ENCODE data around the gene PRKCZ. TPM values are rescaled to one million over a fixed set of nuclear protein-coding genes. Genes with fewer than 3 reads are reported as not detected.

PRKCZ gene
- total and polyA plus RNA-seq, 2 of the 4 experiments (the other 2 are of a cell fraction) = 2.0 to 3.5 TPM

GRCh38 chr1:2176615-2177014, 126.4 kb downstream of the PRKCZ start:
- no peak overlapping the region for H4K5ac ChIP-seq (ENCODE audit: low read depth, low read length)
- no peak overlapping the region for H2BK20ac ChIP-seq (ENCODE audit: low read depth, low read length)
- no peaks in the 10 kb centered on the region for H4K20me1 ChIP-seq (ENCODE audit: insufficient read depth, low read length)
- no peak overlapping the region for H4K91ac ChIP-seq (ENCODE audit: insufficient read depth, low read depth, low read length)
- H3K14ac ChIP-seq (replicated peaks; ENCODE audit: low read depth, low read length) = no peak overlapping the region
- no peaks in the 10 kb centered on the region for H3K27me3 ChIP-seq (ENCODE audit: control insufficient read depth, insufficient read depth, low read length)
- POLR2A ChIA-PET (ENCODE audit: unreplicated experiment) = no interaction called here
- H3K36me3 ChIP-seq (ENCODE audit: control insufficient read depth, insufficient read depth, low read length) = no peaks in the 10 kb centered on the region
- H3K4me2 ChIP-seq (ENCODE audit: low read depth, low read length) = no peak overlapping the region
- no peak overlapping the region for H2AFZ ChIP-seq (replicated peaks; ENCODE audit: low read length, poor library complexity)
- H3K9me1 ChIP-seq (ENCODE audit: insufficient read depth, low read length) = no peaks in the 10 kb centered on the region
- TF ChIP-seq RFX5 (IDR thresholded peaks at IDR 0.05; ENCODE audit: low read depth, low read length) (no peak), POLR2A (IDR thresholded peaks at IDR 0.05; ENCODE audit: low read depth, low read length) (no peak), ELK1 (IDR thresholded peaks at IDR 0.05; ENCODE audit: borderline replicate concordance, low read depth, low read length) (no peak), FOS (IDR thresholded peaks at IDR 0.05; ENCODE audit: low read depth, low read length) (no peak), CTCF (conservative IDR thresholded peaks at IDR 0.05; ENCODE audit: low read depth, low read length) (no peak), RAD21 (IDR thresholded peaks at IDR 0.05; ENCODE audit: low read length) (no peak), CEBPB (IDR thresholded peaks at IDR 0.05; ENCODE audit: low read depth, low read length) (no peak), RCOR1 (IDR thresholded peaks at IDR 0.05; ENCODE audit: insufficient replicate concordance, low read length) (no peak), MAFK (IDR thresholded peaks at IDR 0.05; ENCODE audit: low read depth, low read length) (no peak), USF2 (IDR thresholded peaks at IDR 0.05; ENCODE audit: low read depth, low read length) (no peak), SMC3 (IDR thresholded peaks at IDR 0.05; ENCODE audit: low read depth, low read length) (no peak), CHD1 (IDR thresholded peaks at IDR 0.05; ENCODE audit: low read depth, low read length) (no peak), MXI1 (IDR thresholded peaks at IDR 0.05; ENCODE audit: borderline replicate concordance, low read depth, low read length) (no peak)
- BruUV-seq (replicated peaks) = no TSS peak
- intact Hi-C loops (cut with micrococcal nuclease) = no loop called here
- no peak overlapping the region for H3K9ac ChIP-seq (ENCODE audit: low read depth, low read length)
- no peak overlapping the region for H3K4me3 ChIP-seq (ENCODE audit: insufficient read depth, low read depth, low read length)
- H2BK120ac ChIP-seq (ENCODE audit: low read depth, low read length) = no peak overlapping the region
- H3K18ac ChIP-seq (ENCODE audit: low read depth, low read length) = no peak overlapping the region
- dilution Hi-C loops (cut with HindIII; ENCODE audit: low sequenced_read_pairs, unreplicated experiment) = no loop called here
- ATAC-seq (ENCODE audit: low read depth) = no peak
- CTCF ChIA-PET = no interaction called here
- in situ Hi-C loops (cut with MboI; ENCODE audit: low sequenced_read_pairs) = loop anchor here (25.0 kb wide), 1 partner anchor 361 kb away; the partner anchor contains the start of genes HES5 and PANK4
- H4K8ac ChIP-seq (ENCODE audit: low read depth in 2 of 2, low read length in 2 of 2) = no peak overlapping the region
- H3K27ac ChIP-seq (ENCODE audit: insufficient read depth, low read length) = no peak overlapping the region
- no peak for DNase-seq
- H3K79me1 ChIP-seq (ENCODE audit: low read depth in 1 of 2, low read length in 2 of 2) = no peaks in the 10 kb centered on the region
- H3K23ac ChIP-seq (ENCODE audit: low read depth, low read length) = no peak overlapping the region
- H2BK15ac ChIP-seq (ENCODE audit: low read depth, low read length) = no peak overlapping the region
- H3K56ac ChIP-seq (ENCODE audit: extremely low read depth, insufficient read depth, low read length) = no peak overlapping the region
- no peak overlapping the region for H2BK5ac ChIP-seq (ENCODE audit: low read depth, low read length, poor library complexity, severe bottlenecking)
- H3K4me1 ChIP-seq (ENCODE audit: control insufficient read depth, insufficient read depth, low read length) = no peaks in the 10 kb centered on the region
- WGBS, 2 experiments (ENCODE audit: extremely low coverage in 2 of 2, insufficient read length in 1 of 2) = no CpG with 5 or more reads among the region's 10 CpGs
- H3K4ac ChIP-seq (ENCODE audit: low read depth, low read length) = no peak overlapping the region
- no peak overlapping the region for H2AK9ac ChIP-seq (replicated peaks; ENCODE audit: low read depth, low read length, poor library complexity)
- no peaks in the 10 kb centered on the region for H3K9me3 ChIP-seq (ENCODE audit: control insufficient read depth, insufficient read depth, low read length)
- H2AK5ac ChIP-seq (ENCODE audit: low read depth, low read length) = no peak overlapping the region
